GM12878 (cell line): ENCODE data around the gene NUDT16L1. TPM values are rescaled to one million over a fixed set of nuclear protein-coding genes. Genes with fewer than 3 reads are reported as not detected.

ENCODE experiments used
- BMI1 ChIP-seq: fragments of 450-650 bp; IDR thresholded peaks from 2 replicates; pipeline ENCODE4 v1.6.1; 2016; ENCODE audit warnings: mild to moderate bottlenecking, moderate library complexity, borderline replicate concordance
- IKZF1 ChIP-seq: fragments of 450-650 bp; conservative IDR thresholded peaks from 2 replicates; pipeline ENCODE4 v1.6.1; 2017; ENCODE audit warnings: antibody characterized with exemption, mild to moderate bottlenecking
- NFIC ChIP-seq: IDR thresholded peaks from 2 replicates; pipeline ENCODE4 v1.6.1; 2012; ENCODE audit warnings: low read depth, mild to moderate bottlenecking, inconsistent platforms, low read length, moderate library complexity
- NR2C2 ChIP-seq: IDR thresholded peaks from 2 replicates; pipeline ENCODE4 v1.6.1; 2011; ENCODE audit warnings: borderline replicate concordance, low read depth; ENCODE audit not compliant: control insufficient read depth, insufficient read length
- SIN3A ChIP-seq: IDR thresholded peaks from 2 replicates; pipeline ENCODE4 v1.6.1; 2012; ENCODE audit warnings: low read depth, low read length, improper control_type of control experiment
- polyA plus RNA-seq, 11 experiments: library from polyadenylated mRNA; depleted of rRNA in 4 of 11; unstranded in 6 of 11; stranded (reverse) in 5 of 11; fragments of >200 nt; fragmentation: Nextera tagmentation in 4 of 11; fragmentation: Illumina TruSeq in 1 of 11; extraction: Ambion mirVana in 4 of 11; extraction: Trizol in 1 of 11; gene quantifications; 1 replicate in 1 of 11; 2 replicates in 10 of 11; pipeline versions ENCODE4 v1.2.1 to v1.2.3, GENCODE V29; 2011 to 2016; ENCODE audit warnings: inconsistent platforms in 2 of 11, missing spikeins in 2 of 11, low read depth in 1 of 11
- total RNA-seq, 4 experiments: library from RNA; depleted of rRNA in 3 of 4; stranded (reverse); fragments of >200 nt in 3 of 4; fragmentation: Illumina TruSeq in 1 of 4; extraction: Trizol in 1 of 4; gene quantifications; 2 replicates each; pipeline versions ENCODE4 v1.2.1 to v1.2.3, GENCODE V29; 2013 to 2021
- TF ChIP-seq, protein P1 (sequence below): fragments of 450-650 bp; IDR thresholded peaks from 2 replicates; pipeline ENCODE4 v1.6.1; 2018; ENCODE audit warnings: borderline replicate concordance, mild to moderate bottlenecking; ENCODE audit not compliant: partially characterized antibody
- TF ChIP-seq, protein P2 (sequence below): fragments of 450-650 bp; formaldehyde crosslinking; IDR thresholded peaks from 2 replicates; pipeline ENCODE4 v1.5.0; 2022; ENCODE audit warnings: mild to moderate bottlenecking, missing genetic modification characterization

The NUDT16L1 gene
- total and polyA plus RNA-seq, 10 of the 15 experiments (the other 5 are each of a cell fraction or from before 2014, with no cell fraction given): 1.4 to 77.7 (median 28.9) TPM

DNA sequence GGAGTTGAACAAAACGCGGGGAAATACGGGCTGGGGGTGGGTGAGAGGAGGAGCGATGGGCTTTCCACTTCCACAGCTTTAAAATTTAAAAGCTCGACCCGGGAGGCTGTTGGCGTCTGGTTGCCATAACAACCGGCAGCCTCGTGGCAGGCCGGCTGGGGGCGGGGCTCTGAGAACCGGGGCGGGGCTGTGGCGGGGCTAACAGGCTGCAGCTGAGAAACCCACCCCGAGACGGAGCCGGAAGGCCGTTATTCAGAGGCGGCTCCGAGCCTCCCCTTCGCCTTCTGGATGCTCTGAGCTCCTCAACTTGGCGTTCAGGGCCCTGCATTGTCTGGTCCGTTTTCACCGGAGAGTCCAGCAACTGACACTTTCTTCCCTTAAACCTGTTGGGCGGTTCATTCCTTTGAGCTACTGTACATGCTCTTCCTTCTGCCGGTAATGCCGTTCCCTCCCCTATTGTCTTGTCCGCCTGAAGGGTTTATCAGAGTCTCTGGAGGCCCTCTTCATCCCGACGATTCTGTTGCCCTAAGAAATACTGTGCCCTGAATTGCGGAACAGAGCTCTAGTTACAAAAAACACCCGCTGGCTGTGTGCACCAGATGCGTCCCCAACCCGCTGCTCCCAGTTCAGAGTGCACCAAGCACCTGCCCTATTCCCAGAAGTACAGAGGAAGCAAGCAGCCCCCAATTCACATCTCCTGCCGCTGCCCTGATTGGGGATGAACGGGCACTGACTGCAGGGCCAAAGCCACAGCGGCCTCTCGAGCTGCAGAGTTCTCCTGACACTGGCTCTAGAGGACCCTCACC, 41.6 kb downstream of the NUDT16L1 start (continued):
- TF ChIP-seq SIN3A: peak; percentile 95
- TF ChIP-seq, protein P1, sequence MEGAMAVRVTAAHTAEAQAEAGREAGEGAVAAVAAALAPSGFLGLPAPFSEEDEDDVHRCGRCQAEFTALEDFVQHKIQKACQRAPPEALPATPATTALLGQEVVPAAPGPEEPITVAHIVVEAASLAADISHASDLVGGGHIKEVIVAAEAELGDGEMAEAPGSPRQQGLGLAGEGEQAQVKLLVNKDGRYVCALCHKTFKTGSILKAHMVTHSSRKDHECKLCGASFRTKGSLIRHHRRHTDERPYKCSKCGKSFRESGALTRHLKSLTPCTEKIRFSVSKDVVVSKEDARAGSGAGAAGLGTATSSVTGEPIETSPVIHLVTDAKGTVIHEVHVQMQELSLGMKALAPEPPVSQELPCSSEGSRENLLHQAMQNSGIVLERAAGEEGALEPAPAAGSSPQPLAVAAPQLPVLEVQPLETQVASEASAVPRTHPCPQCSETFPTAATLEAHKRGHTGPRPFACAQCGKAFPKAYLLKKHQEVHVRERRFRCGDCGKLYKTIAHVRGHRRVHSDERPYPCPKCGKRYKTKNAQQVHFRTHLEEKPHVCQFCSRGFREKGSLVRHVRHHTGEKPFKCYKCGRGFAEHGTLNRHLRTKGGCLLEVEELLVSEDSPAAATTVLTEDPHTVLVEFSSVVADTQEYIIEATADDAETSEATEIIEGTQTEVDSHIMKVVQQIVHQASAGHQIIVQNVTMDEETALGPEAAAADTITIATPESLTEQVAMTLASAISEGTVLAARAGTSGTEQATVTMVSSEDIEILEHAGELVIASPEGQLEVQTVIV: no peak
- no peak for TF ChIP-seq IKZF1
- TF ChIP-seq NR2C2: no peak
- TF ChIP-seq, protein P2, sequence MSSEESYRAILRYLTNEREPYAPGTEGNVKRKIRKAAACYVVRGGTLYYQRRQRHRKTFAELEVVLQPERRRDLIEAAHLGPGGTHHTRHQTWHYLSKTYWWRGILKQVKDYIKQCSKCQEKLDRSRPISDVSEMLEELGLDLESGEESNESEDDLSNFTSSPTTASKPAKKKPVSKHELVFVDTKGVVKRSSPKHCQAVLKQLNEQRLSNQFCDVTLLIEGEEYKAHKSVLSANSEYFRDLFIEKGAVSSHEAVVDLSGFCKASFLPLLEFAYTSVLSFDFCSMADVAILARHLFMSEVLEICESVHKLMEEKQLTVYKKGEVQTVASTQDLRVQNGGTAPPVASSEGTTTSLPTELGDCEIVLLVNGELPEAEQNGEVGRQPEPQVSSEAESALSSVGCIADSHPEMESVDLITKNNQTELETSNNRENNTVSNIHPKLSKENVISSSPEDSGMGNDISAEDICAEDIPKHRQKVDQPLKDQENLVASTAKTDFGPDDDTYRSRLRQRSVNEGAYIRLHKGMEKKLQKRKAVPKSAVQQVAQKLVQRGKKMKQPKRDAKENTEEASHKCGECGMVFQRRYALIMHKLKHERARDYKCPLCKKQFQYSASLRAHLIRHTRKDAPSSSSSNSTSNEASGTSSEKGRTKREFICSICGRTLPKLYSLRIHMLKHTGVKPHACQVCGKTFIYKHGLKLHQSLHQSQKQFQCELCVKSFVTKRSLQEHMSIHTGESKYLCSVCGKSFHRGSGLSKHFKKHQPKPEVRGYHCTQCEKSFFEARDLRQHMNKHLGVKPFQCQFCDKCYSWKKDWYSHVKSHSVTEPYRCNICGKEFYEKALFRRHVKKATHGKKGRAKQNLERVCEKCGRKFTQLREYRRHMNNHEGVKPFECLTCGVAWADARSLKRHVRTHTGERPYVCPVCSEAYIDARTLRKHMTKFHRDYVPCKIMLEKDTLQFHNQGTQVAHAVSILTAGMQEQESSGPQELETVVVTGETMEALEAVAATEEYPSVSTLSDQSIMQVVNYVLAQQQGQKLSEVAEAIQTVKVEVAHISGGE (CRISPR knock-in tag): no peak
- peak; percentile 97 for TF ChIP-seq BMI1
- no peak for TF ChIP-seq NFIC
